Measurements from ENCODE around the gene ZXDB. TPM values are rescaled to one million over a fixed set of nuclear protein-coding genes. Genes with fewer than 3 reads are reported as not detected.

Gene ZXDB
- total RNA-seq, 1 experiment from 2014 or later: 11.9 TPM

GRCh38 chrX:57647020-57647419 is 55.2 kb downstream of the ZXDB start:
- Histone ChIP-seq H2BK120ac (ENCODE audit: low read depth, low read length, poor library complexity, severe bottlenecking) (no peak overlapping the region), H3K18ac (ENCODE audit: insufficient read length, low read depth, low read length) (no peak overlapping the region), H4K5ac (ENCODE audit: insufficient read length, low read depth, low read length) (no peak overlapping the region), H3K9me3 (ENCODE audit: control insufficient read depth, low read depth, low read length) (peaks cover 9% of the 10 kb centered on the region), H3K4ac (ENCODE audit: low read depth, low read length) (no peak overlapping the region), H4K8ac (replicated peaks; ENCODE audit: insufficient read length, low read depth, low read length) (no peak overlapping the region), H2BK12ac (ENCODE audit: insufficient read length, low read depth, low read length) (no peak overlapping the region), H3T11ph (ENCODE audit: low read length) (no peak overlapping the region), H3K14ac (ENCODE audit: insufficient read depth, low read length) (no peak overlapping the region), H3K79me2 (ENCODE audit: insufficient read depth, low read length) (no peaks in the 10 kb centered on the region), H3K23ac (ENCODE audit: insufficient read length, low read depth, low read length) (no peak overlapping the region), H2AK5ac (ENCODE audit: insufficient read length, low read length) (no peak overlapping the region), H2BK20ac (ENCODE audit: low read depth, low read length, poor library complexity, severe bottlenecking) (no peak overlapping the region), H3K9ac (ENCODE audit: extremely low read depth, insufficient read length, low read length) (no peak overlapping the region), H3K56ac (ENCODE audit: insufficient read length, low read depth, low read length) (no peak overlapping the region), H3K23me2 (ENCODE audit: insufficient read length, low read depth, low read length, poor library complexity, severe bottlenecking) (no peaks in the 10 kb centered on the region), H3K27ac (ENCODE audit: insufficient read length, low read depth, low read length) (no peak overlapping the region), H2BK5ac (ENCODE audit: insufficient read length, low read length) (no peak overlapping the region), H3K4me1 (ENCODE audit: insufficient read depth, low read length) (peaks cover 2% of the 10 kb centered on the region; the same call in 1 of the 2 replicates), H3K79me1 (ENCODE audit: insufficient read depth, low read depth, low read length, poor library complexity, severe bottlenecking) (no peaks in the 10 kb centered on the region), H3K27me3 (ENCODE audit: insufficient read depth, low read length) (no peaks in the 10 kb centered on the region), H2BK15ac (ENCODE audit: low read depth, low read length) (no peak overlapping the region), H2AFZ (ENCODE audit: low read length) (no peak overlapping the region), H4K20me1 (ENCODE audit: control insufficient read depth, insufficient read depth, insufficient read length) (no peaks in the 10 kb centered on the region), H4K91ac (ENCODE audit: insufficient read length, low read depth, low read length) (no peak overlapping the region), H3K4me2 (ENCODE audit: insufficient read depth, insufficient read length, low read length) (no peak overlapping the region)
- H3K4me1 Mint-ChIP-seq: peaks cover 25 to 33% of the 10 kb centered on the region in 2 experiments
- no peak overlapping the region; a peak in 1 of 5 replicates for H3K4me3 Mint-ChIP-seq
- no peak for TF ChIP-seq CTCF (conservative IDR thresholded peaks at IDR 0.05)
- peaks cover 8 to 23% (median 9%) of the 10 kb centered on the region in 3 experiments; a peak in 6 of 7 replicates for H3K36me3 Mint-ChIP-seq (ENCODE audit: insufficient read depth in 1 of 3, low read depth in 3 of 3)
- peaks cover 67 to 74% of the 10 kb centered on the region in 2 experiments for H3K9me3 Mint-ChIP-seq
- 0 out of 7 replicates have a peak overlapping the region, but pooled peaks of 1 of the 3 experiments have one; percentile 61 for H3K27ac Mint-ChIP-seq
- DNase-seq: no peak
- H3K27me3 Mint-ChIP-seq (ENCODE audit: low read depth): no peaks in the 10 kb centered on the region

Other genes with a start within 250 kb of the ZXDB start
- gene NLRP2B, start 88.2 kb downstream of the ZXDB start, total RNA-seq (2021): not detected in 2 replicates

Data from H9 (cell line).